ENCODE measurements around the gene PTPRM. TPM values are rescaled to one million over a fixed set of nuclear protein-coding genes. Genes with fewer than 3 reads are reported as not detected.

The PTPRM gene
- total RNA-seq, 1 experiment from 2014 or later = 11.1 TPM

GRCh38 chr18:8333961-8334360 lies 766.8 kb downstream of the PTPRM start:
- Mint-ChIP-seq H3K27ac (no peak overlapping the region), H3K27me3 (ENCODE audit: low read depth) (no peaks in the 10 kb centered on the region), H3K36me3 (no peaks in the 10 kb centered on the region), H3K4me1 (peaks cover 7% of the 10 kb centered on the region), H3K9me3 (no peaks in the 10 kb centered on the region), H3K4me3 (no peak overlapping the region)
- CTCF ChIA-PET = no interaction called here
- no peak for DNase-seq (ENCODE audit: low spot score)
- POLR2A ChIA-PET = interaction anchor here (0.5 kb wide), 1 partner anchor 499 kb away, joined by 3 read pairs; no protein-coding TSS in a partner anchor
- TF ChIP-seq TP53 (CRISPR knock-in tag; IDR thresholded peaks at IDR 0.05) (no peak), NR2C2 (CRISPR knock-in tag; IDR thresholded peaks at IDR 0.05) (no peak), SP1 (CRISPR knock-in tag; conservative IDR thresholded peaks at IDR 0.05) (no peak), SMAD4 (CRISPR knock-in tag; IDR thresholded peaks at IDR 0.05) (no peak), ATF3 (CRISPR knock-in tag; conservative IDR thresholded peaks at IDR 0.05) (no peak), CREB1 (CRISPR knock-in tag; IDR thresholded peaks at IDR 0.05) (no peak), E2F1 (CRISPR knock-in tag; IDR thresholded peaks at IDR 0.05) (no peak), ATF1 (CRISPR knock-in tag; IDR thresholded peaks at IDR 0.05) (no peak), ZNF263 (CRISPR knock-in tag; IDR thresholded peaks at IDR 0.05; ENCODE audit: low read depth) (no peak), KAT7 (CRISPR knock-in tag; IDR thresholded peaks at IDR 0.05; ENCODE audit: borderline replicate concordance) (no peak), MXD4 (CRISPR knock-in tag; IDR thresholded peaks at IDR 0.05; ENCODE audit: borderline replicate concordance) (no peak), ZNF138 (CRISPR knock-in tag; conservative IDR thresholded peaks at IDR 0.05) (no peak), ERG (CRISPR knock-in tag; IDR thresholded peaks at IDR 0.05) (no peak), ZNF121 (CRISPR knock-in tag; IDR thresholded peaks at IDR 0.05) (no peak), ZNF671 (CRISPR knock-in tag; IDR thresholded peaks at IDR 0.05) (no peak), ZNF219 (CRISPR knock-in tag; IDR thresholded peaks at IDR 0.05; ENCODE audit: borderline replicate concordance) (no peak)
- ATAC-seq = no peak

- CTCF ChIA-PET = interaction anchor here (1.1 kb wide), 1 partner anchor 52 kb away, joined by 3 read pairs; no protein-coding TSS in a partner anchor
- peaks cover 13% of the 10 kb centered on the region for H3K4me1 Mint-ChIP-seq
- H3K36me3 Mint-ChIP-seq = no peaks in the 10 kb centered on the region
- H3K9me3 Mint-ChIP-seq = no peaks in the 10 kb centered on the region
- DNase-seq (ENCODE audit: low spot score) (no peak), ATAC-seq (no peak)
- no peak overlapping the region for H3K27ac Mint-ChIP-seq
- H3K4me3 Mint-ChIP-seq = no peak overlapping the region
- POLR2A ChIA-PET = no interaction called here
- H3K27me3 Mint-ChIP-seq (ENCODE audit: low read depth) = no peaks in the 10 kb centered on the region
- no peak for TF ChIP-seq PRRX2 (CRISPR knock-in tag; IDR thresholded peaks at IDR 0.05)
- no peak for TF ChIP-seq ATF6 (CRISPR knock-in tag; IDR thresholded peaks at IDR 0.05)
- no peak for TF ChIP-seq ZMAT4 (CRISPR knock-in tag; IDR thresholded peaks at IDR 0.05)
- TF ChIP-seq ZNF232 (CRISPR knock-in tag; IDR thresholded peaks at IDR 0.05) = no peak
- no peak for TF ChIP-seq USF1 (CRISPR knock-in tag; IDR thresholded peaks at IDR 0.05)
- no peak for TF ChIP-seq ZNF512 (CRISPR knock-in tag; IDR thresholded peaks at IDR 0.05; ENCODE audit: borderline replicate concordance)
- no peak for TF ChIP-seq NFATC4 (CRISPR knock-in tag; IDR thresholded peaks at IDR 0.05)
- no peak for TF ChIP-seq FOXK1 (CRISPR knock-in tag; IDR thresholded peaks at IDR 0.05)
- no peak for TF ChIP-seq TP53 (CRISPR knock-in tag; IDR thresholded peaks at IDR 0.05)
- no peak for TF ChIP-seq ARID4B (CRISPR knock-in tag; IDR thresholded peaks at IDR 0.05; ENCODE audit: borderline replicate concordance)
- no peak for TF ChIP-seq NR2C2 (CRISPR knock-in tag; IDR thresholded peaks at IDR 0.05)
- TF ChIP-seq ZNF416 (CRISPR knock-in tag; IDR thresholded peaks at IDR 0.05) = no peak
- no peak for TF ChIP-seq SP1 (CRISPR knock-in tag; conservative IDR thresholded peaks at IDR 0.05)
Measured at GRCh38 chr18:8337211-8337610, 770.1 kb downstream of the PTPRM start.
